Mesothelial cell of epicardium (in vitro differentiated cells): ENCODE data around the gene RREB1. TPM values are rescaled to one million over a fixed set of nuclear protein-coding genes. Genes with fewer than 3 reads are reported as not detected.

Experiments used
- DNase-seq, 2 experiments: peaks; one replicate each; pipeline ENCODE4 v3.0.0; 2021; ENCODE audit warnings: low spot score in 2 of 2; ENCODE audit not compliant: unreplicated experiment in 2 of 2
- H3K27ac Mint-ChIP-seq: 2 replicates; pipeline ENCODE4 v1.8.0; 2021; ENCODE audit warnings: mixed read lengths
- H3K27me3 Mint-ChIP-seq: 2 replicates; pipeline ENCODE4 v1.8.0; 2021; ENCODE audit warnings: low read depth, mixed read lengths
- H3K36me3 Mint-ChIP-seq: 2 replicates; pipeline ENCODE4 v1.8.0; 2021; ENCODE audit warnings: mixed read lengths
- H3K4me1 Mint-ChIP-seq: 2 replicates; pipeline ENCODE4 v1.8.0; 2021; ENCODE audit warnings: mixed read lengths
- H3K4me3 Mint-ChIP-seq: 2 replicates; pipeline ENCODE4 v1.8.0; 2021; ENCODE audit warnings: mild to moderate bottlenecking, moderate library complexity, mixed read lengths
- H3K9me3 Mint-ChIP-seq: 2 replicates; pipeline ENCODE4 v1.8.0; 2021; ENCODE audit warnings: mixed read lengths
- total RNA-seq: library from RNA; stranded (reverse); gene quantifications from 3 replicates; pipeline ENCODE4 v1.2.1, GENCODE V29; 2021
- TF ChIP-seq, protein P1 (sequence below): fragments of 200-600 bp; sonication (generic); IDR thresholded peaks from one replicate; pipeline ENCODE4 v1.5.0; 2021; ENCODE audit warnings: antibody characterized with exemption; ENCODE audit not compliant: unreplicated experiment

RREB1 gene
- total RNA-seq, 1 donor from 2014 or later = 55.4 TPM

GRCh38 chr6:7189101-7189758 lies 81.5 kb downstream of the RREB1 start:
- no peaks in the 10 kb centered on the region for H3K9me3 Mint-ChIP-seq
- H3K4me1 Mint-ChIP-seq = no peaks in the 10 kb centered on the region
- H3K27me3 Mint-ChIP-seq = no peaks in the 10 kb centered on the region
- DNase-seq = no peak
- peaks cover 61% of the 10 kb centered on the region for H3K36me3 Mint-ChIP-seq
- TF ChIP-seq, protein P1, sequence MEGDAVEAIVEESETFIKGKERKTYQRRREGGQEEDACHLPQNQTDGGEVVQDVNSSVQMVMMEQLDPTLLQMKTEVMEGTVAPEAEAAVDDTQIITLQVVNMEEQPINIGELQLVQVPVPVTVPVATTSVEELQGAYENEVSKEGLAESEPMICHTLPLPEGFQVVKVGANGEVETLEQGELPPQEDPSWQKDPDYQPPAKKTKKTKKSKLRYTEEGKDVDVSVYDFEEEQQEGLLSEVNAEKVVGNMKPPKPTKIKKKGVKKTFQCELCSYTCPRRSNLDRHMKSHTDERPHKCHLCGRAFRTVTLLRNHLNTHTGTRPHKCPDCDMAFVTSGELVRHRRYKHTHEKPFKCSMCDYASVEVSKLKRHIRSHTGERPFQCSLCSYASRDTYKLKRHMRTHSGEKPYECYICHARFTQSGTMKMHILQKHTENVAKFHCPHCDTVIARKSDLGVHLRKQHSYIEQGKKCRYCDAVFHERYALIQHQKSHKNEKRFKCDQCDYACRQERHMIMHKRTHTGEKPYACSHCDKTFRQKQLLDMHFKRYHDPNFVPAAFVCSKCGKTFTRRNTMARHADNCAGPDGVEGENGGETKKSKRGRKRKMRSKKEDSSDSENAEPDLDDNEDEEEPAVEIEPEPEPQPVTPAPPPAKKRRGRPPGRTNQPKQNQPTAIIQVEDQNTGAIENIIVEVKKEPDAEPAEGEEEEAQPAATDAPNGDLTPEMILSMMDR = no peak
- no peak overlapping the region for H3K27ac Mint-ChIP-seq
- no peak overlapping the region for H3K4me3 Mint-ChIP-seq

DNA sequence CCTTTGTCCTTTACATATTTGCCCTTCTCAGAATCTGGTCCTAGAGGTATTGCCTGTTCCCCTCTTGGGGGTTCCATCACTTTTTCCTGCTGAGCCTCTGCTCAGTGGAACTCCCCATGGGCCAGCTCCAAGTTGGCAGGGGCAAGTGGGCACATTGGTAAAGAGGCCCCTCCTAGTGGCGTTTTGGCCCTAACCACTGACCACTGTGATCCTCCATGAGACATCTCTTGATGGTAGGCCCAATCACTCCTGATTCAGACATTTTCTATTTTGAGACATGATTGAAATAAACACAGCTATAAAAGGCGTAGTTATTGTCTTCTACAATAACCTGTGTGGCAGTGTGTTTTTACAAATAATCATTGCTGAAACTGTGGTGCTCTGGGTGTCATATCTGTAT lies 83.0 kb downstream of the RREB1 start:
- H3K27me3 Mint-ChIP-seq = no peaks in the 10 kb centered on the region
- H3K4me1 Mint-ChIP-seq = peaks cover 11% of the 10 kb centered on the region
- DNase-seq = no peak
- no peak overlapping the region for H3K4me3 Mint-ChIP-seq
- TF ChIP-seq, protein P1 = no peak
- peaks cover 50% of the 10 kb centered on the region for H3K36me3 Mint-ChIP-seq
- no peaks in the 10 kb centered on the region for H3K9me3 Mint-ChIP-seq
- no peak overlapping the region for H3K27ac Mint-ChIP-seq

DNA sequence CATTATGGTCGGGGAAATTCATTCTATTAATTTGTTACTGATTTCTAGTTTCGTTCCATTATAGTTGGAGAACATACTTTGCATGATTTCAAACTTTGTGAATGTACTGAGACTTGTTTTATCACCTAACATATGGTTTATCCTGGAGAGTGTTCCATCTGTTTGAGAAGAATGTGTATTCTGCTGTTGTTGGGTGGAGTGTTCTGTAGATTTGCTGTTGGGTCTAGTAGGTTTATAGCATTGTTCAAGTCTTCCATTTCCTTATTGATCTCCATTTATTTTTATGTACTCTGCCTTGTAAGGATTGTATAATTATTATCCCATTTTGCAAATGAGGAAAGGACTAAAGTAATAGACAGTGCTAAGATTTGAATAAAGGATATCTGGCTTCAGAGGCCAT lies 85.4 kb downstream of the RREB1 start:
- Mint-ChIP-seq H3K9me3 (no peaks in the 10 kb centered on the region), H3K27me3 (no peaks in the 10 kb centered on the region), H3K36me3 (peaks cover 42% of the 10 kb centered on the region), H3K4me3 (no peak overlapping the region), H3K27ac (no peak overlapping the region), H3K4me1 (peaks cover 15% of the 10 kb centered on the region)
- TF ChIP-seq, protein P1 = no peak
- no peak for DNase-seq

- Mint-ChIP-seq H3K36me3 (peaks cover 29% of the 10 kb centered on the region), H3K4me1 (peaks cover 15% of the 10 kb centered on the region), H3K9me3 (no peaks in the 10 kb centered on the region), H3K4me3 (no peak overlapping the region), H3K27me3 (no peaks in the 10 kb centered on the region), H3K27ac (peak overlapping the region; percentile 30)
- no peak for DNase-seq
- TF ChIP-seq, protein P1 = no peak
These were observed 86.9 kb downstream of the RREB1 start for GRCh38 chr6:7194657-7195056.

DNA sequence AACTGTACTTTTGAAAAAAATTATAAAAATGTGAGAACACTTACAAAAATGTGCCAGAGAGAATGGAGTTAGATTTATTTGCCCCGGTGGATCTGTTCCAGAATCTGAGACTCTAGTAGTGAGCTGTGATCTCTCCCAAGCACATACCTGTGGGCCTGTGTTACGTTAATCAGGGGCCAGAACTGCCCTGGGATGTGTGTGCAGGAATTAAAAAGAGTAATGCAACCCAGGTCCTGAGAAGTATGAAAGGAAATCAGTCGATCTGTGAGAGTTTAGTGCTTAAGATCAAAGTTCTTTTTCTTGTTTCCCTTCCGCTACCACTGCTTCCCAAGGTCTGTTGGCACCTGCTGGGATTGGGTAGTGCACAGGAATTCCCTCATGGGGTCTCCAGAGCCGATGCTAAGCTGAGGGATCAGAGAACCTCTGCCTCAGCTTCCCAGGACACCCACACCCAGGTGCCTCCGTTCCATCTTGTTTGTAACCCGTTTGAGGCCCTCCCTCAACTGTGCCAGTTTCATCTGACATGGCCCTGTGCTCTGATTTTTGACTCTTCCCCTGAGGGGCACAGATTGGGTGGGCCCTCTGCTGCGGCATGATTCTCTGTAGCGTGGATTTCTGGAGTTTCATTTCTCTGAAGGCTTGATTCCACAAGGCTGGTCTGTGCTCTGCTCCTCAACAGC lies 87.7 kb downstream of the RREB1 start:
- H3K36me3 Mint-ChIP-seq = peaks cover 28% of the 10 kb centered on the region
- H3K27me3 Mint-ChIP-seq = no peaks in the 10 kb centered on the region
- no peaks in the 10 kb centered on the region for H3K9me3 Mint-ChIP-seq
- peaks cover 16% of the 10 kb centered on the region for H3K4me1 Mint-ChIP-seq
- peak overlapping the region; percentile 89 for H3K27ac Mint-ChIP-seq
- no peak for DNase-seq
- TF ChIP-seq, protein P1 = no peak
- H3K4me3 Mint-ChIP-seq = no peak overlapping the region
